K562 (cell line): ENCODE measurements around the gene CYSRT1. TPM values are rescaled to one million over a fixed set of nuclear protein-coding genes. Genes with fewer than 3 reads are reported as not detected.

Experiments
- CHCHD3 ChIP-seq: fragments of 250-450 bp; sonication (Bioruptor Pico); IDR thresholded peaks from 2 replicates; pipeline ENCODE4 v2.1.2; 2022; ENCODE audit warnings: mild to moderate bottlenecking
- ETS2 ChIP-seq: IDR thresholded peaks from 2 replicates; pipeline ENCODE4 v1.6.1; 2016; ENCODE audit warnings: borderline replicate concordance, missing genetic modification characterization, mild to moderate bottlenecking, moderate library complexity, missing compliant biosample characterization; ENCODE audit not compliant: poor library complexity, severe bottlenecking
- GMEB1 ChIP-seq: fragments of 250-450 bp; sonication (Bioruptor Pico); IDR thresholded peaks from 2 replicates; pipeline ENCODE4 v1.4.0; 2020; ENCODE audit warnings: mild to moderate bottlenecking
- HOMEZ ChIP-seq: fragments of 250-450 bp; sonication (Bioruptor Pico); IDR thresholded peaks from 2 replicates; pipeline ENCODE4 v1.4.0; 2020; ENCODE audit warnings: mild to moderate bottlenecking, moderate library complexity
- RAD21 ChIP-seq, 2 experiments: fragments of 250-450 bp in 1 of 2; fragments of 450-650 bp in 1 of 2; sonication (Bioruptor Pico) in 1 of 2; formaldehyde crosslinking in 1 of 2; IDR thresholded peaks in 1 of 2; conservative IDR thresholded peaks in 1 of 2; 2 replicates each; pipeline versions ENCODE4 v1.4.0 to v1.8.0; 2020 to 2022; ENCODE audit warnings: mild to moderate bottlenecking in 2 of 2, moderate library complexity in 1 of 2
- RNF2 ChIP-seq: sonication (generic); IDR thresholded peaks from 2 replicates; pipeline ENCODE4 v1.6.1; 2016
- SMC3 ChIP-seq: conservative IDR thresholded peaks from 2 replicates; pipeline ENCODE4 v1.6.1; 2011; ENCODE audit warnings: low read depth, low read length, improper control_type of control experiment; ENCODE audit not compliant: insufficient read depth
- STAG1 ChIP-seq: sonication (generic); formaldehyde crosslinking; IDR thresholded peaks from 2 replicates; pipeline ENCODE4 v1.5.0; 2020; ENCODE audit warnings: missing genetic modification reagents, borderline replicate concordance
- TAF15 ChIP-seq: fragments of 200-400 bp; formaldehyde crosslinking; IDR thresholded peaks from 2 replicates; pipeline ENCODE4 v1.6.1; 2017; ENCODE audit warnings: mild to moderate bottlenecking, low read depth, low read length, moderate library complexity
- TEAD2 ChIP-seq: fragments of 450-650 bp; IDR thresholded peaks from 2 replicates; pipeline ENCODE4 v1.6.1; 2016; ENCODE audit warnings: missing genetic modification characterization, control low read depth, missing compliant biosample characterization
- ZNF175 ChIP-seq: fragments of 200-800 bp; sonication (Bioruptor generic); IDR thresholded peaks from 2 replicates; pipeline ENCODE4 v1.6.1; 2016; ENCODE audit warnings: low read depth, mild to moderate bottlenecking, missing genetic modification characterization, missing compliant biosample characterization
- ZNF263 ChIP-seq: sonication (generic); formaldehyde crosslinking; IDR thresholded peaks from 2 replicates; pipeline ENCODE4 v1.8.0; 2022; ENCODE audit warnings: mild to moderate bottlenecking, missing genetic modification reagents, borderline replicate concordance
- ZNF318 ChIP-seq, 2 experiments: fragments of 450-650 bp; IDR thresholded peaks; 2 replicates each; pipeline ENCODE4 v1.6.1; 2016; ENCODE audit warnings: mild to moderate bottlenecking in 2 of 2, borderline replicate concordance in 1 of 2, low read depth in 1 of 2, moderate library complexity in 1 of 2
- ZNF436 ChIP-seq: fragments of 250-450, 450-650 bp; sonication (Bioruptor Pico); formaldehyde crosslinking; IDR thresholded peaks from 2 replicates; pipeline ENCODE4 v1.7.0; 2020; ENCODE audit warnings: mild to moderate bottlenecking
- ZNF589 ChIP-seq: fragments of 200-800 bp; sonication (Bioruptor generic); IDR thresholded peaks from 2 replicates; pipeline ENCODE4 v1.6.1; 2016; ENCODE audit warnings: low read depth, missing genetic modification characterization, missing compliant biosample characterization
- polyA plus RNA-seq, 8 experiments: library from polyadenylated mRNA; depleted of rRNA in 4 of 8; stranded (reverse) in 5 of 8; unstranded in 3 of 8; fragments of >200 nt; fragmentation: Nextera tagmentation in 2 of 8; fragmentation: Illumina TruSeq in 1 of 8; extraction: Ambion mirVana in 2 of 8; extraction: Trizol in 1 of 8; gene quantifications; 2 replicates each; pipeline versions ENCODE4 v1.2.1 to v1.2.3, GENCODE V29; 2011 to 2014; ENCODE audit warnings: inconsistent platforms in 1 of 8, missing spikeins in 1 of 8
- total RNA-seq, 7 experiments: library from RNA; depleted of rRNA in 6 of 7; stranded (reverse); fragments of >200 nt in 6 of 7; fragmentation: Illumina TruSeq in 2 of 7; extraction: Trizol in 2 of 7; gene quantifications; 2 replicates each; pipeline versions ENCODE4 v1.2.1 to v1.2.3, GENCODE V29; 2011 to 2021; ENCODE audit warnings: low replicate concordance in 1 of 7

Gene CYSRT1
- total and polyA plus RNA-seq, 9 of the 15 experiments (the other 6 are each of a cell fraction or from before 2014, with no cell fraction given) = 0.04 to 1.4 (median 0.42) TPM; not detected in 3

- TF ChIP-seq ZNF318 (IDR thresholded peaks at IDR 0.05; ENCODE audit: borderline replicate concordance in 1 of 2, low read depth in 1 of 2) = no peak
- TF ChIP-seq RNF2 = no peak
- no peak for TF ChIP-seq GMEB1 (CRISPR knock-in tag)
- no peak for TF ChIP-seq RAD21 (CRISPR knock-in tag; conservative IDR thresholded peaks at IDR 0.05 in 1 of 2, IDR thresholded peaks at IDR 0.05 in 1 of 2)
- no peak for TF ChIP-seq SMC3
- no peak for TF ChIP-seq TAF15
- no peak for TF ChIP-seq TEAD2
- TF ChIP-seq HOMEZ (CRISPR knock-in tag) = no peak
- TF ChIP-seq ZNF436 (CRISPR knock-in tag) = peak; percentile 12; the same call in 1 of the 2 replicates
- TF ChIP-seq ZNF589 = no peak
- no peak for TF ChIP-seq ZNF175 (CRISPR knock-in tag)
- no peak for TF ChIP-seq STAG1 (CRISPR knock-in tag)
- no peak for TF ChIP-seq ETS2
- no peak for TF ChIP-seq CHCHD3 (CRISPR knock-in tag)
- no peak for TF ChIP-seq ZNF263 (CRISPR knock-in tag)
These were observed 18.9 kb downstream of the CYSRT1 start (continued) for GRCh38 chr9:137243626-137244485.
